Measurements from ENCODE around the gene HNF1A.

DNA sequence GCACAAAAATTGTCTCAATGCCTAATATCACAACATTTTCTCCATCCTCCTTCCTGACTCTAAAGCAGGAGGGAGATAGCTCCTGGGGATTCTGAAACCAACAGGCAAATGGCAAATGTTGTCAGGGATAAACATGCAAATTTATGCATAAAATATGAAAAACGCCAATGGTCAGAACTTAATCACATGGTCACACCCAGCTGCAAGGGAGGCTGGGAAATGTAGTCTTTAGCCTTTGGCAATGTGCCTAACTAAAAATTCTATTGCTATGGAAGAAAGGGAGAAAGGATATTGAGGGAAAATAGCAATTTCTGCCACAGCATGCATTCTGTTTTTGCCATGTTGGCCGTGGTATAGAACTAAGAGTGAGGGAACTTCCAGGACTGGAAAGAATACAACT is 72.4 kb downstream of the HNF1A start:
- no peak for TF ChIP-seq EZH2 (IDR thresholded peaks at IDR 0.05; ENCODE audit: low read length)
- TF ChIP-seq, protein P1, sequence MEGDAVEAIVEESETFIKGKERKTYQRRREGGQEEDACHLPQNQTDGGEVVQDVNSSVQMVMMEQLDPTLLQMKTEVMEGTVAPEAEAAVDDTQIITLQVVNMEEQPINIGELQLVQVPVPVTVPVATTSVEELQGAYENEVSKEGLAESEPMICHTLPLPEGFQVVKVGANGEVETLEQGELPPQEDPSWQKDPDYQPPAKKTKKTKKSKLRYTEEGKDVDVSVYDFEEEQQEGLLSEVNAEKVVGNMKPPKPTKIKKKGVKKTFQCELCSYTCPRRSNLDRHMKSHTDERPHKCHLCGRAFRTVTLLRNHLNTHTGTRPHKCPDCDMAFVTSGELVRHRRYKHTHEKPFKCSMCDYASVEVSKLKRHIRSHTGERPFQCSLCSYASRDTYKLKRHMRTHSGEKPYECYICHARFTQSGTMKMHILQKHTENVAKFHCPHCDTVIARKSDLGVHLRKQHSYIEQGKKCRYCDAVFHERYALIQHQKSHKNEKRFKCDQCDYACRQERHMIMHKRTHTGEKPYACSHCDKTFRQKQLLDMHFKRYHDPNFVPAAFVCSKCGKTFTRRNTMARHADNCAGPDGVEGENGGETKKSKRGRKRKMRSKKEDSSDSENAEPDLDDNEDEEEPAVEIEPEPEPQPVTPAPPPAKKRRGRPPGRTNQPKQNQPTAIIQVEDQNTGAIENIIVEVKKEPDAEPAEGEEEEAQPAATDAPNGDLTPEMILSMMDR (optimal IDR thresholded peaks at IDR 0.05 in 1 of 3, IDR thresholded peaks at IDR 0.05 in 1 of 3, conservative IDR thresholded peaks at IDR 0.05 in 1 of 3; ENCODE audit: extremely low read depth in 1 of 3, insufficient read depth in 2 of 3, low read length in 3 of 3), result no peak
